ENCODE data around the gene ARL8B. TPM values are rescaled to one million over a fixed set of nuclear protein-coding genes. Genes with fewer than 3 reads are reported as not detected.

Gene ARL8B
- total RNA-seq, 1 donor from 2014 or later = 39.3 TPM

DNA sequence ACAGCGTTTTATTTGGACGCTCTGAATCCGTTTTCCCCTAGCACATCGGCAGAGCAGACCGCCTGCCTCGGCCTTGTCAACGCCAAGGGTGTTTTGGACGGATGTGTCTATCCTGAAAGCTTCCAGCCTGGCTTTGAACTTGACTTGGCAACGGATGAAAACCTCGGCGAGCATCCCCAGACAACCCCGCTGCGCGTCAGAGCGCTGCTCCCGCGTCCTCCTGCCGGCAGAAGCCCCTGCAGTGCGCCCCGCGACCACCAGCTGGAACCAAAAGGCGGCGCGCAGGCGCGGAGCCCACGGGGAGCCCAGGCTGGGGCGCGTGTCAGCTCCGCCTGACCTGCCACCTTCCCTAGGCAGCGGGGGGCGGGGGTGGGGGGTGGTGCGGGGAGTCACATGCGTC, 26.2 kb upstream of the ARL8B start:
- H3K9me3 Mint-ChIP-seq = no peaks in the 10 kb centered on the region
- TF ChIP-seq EZH2phosphoT487 (IDR thresholded peaks at IDR 0.05) (no peak), EZH2 (IDR thresholded peaks at IDR 0.05) (no peak)
- TF ChIP-seq, protein P1, sequence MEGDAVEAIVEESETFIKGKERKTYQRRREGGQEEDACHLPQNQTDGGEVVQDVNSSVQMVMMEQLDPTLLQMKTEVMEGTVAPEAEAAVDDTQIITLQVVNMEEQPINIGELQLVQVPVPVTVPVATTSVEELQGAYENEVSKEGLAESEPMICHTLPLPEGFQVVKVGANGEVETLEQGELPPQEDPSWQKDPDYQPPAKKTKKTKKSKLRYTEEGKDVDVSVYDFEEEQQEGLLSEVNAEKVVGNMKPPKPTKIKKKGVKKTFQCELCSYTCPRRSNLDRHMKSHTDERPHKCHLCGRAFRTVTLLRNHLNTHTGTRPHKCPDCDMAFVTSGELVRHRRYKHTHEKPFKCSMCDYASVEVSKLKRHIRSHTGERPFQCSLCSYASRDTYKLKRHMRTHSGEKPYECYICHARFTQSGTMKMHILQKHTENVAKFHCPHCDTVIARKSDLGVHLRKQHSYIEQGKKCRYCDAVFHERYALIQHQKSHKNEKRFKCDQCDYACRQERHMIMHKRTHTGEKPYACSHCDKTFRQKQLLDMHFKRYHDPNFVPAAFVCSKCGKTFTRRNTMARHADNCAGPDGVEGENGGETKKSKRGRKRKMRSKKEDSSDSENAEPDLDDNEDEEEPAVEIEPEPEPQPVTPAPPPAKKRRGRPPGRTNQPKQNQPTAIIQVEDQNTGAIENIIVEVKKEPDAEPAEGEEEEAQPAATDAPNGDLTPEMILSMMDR (IDR thresholded peaks at IDR 0.05) = peak; percentile 48
- no peak overlapping the region for H3K4me3 Mint-ChIP-seq
- H3K36me3 Mint-ChIP-seq = no peaks in the 10 kb centered on the region
- Histone ChIP-seq H3K36me3 (no peaks in the 10 kb centered on the region), H3K27ac (no peak overlapping the region), H3K79me2 (ENCODE audit: low read depth) (no peaks in the 10 kb centered on the region), H3K9me3 (ENCODE audit: low read depth) (no peaks in the 10 kb centered on the region), H3K27me3 (peaks cover 47% of the 10 kb centered on the region), H2AFZ (replicated peaks) (no peak overlapping the region), H3F3A (ENCODE audit: low read depth) (no peaks in the 10 kb centered on the region), H3K4me3 (peak overlapping the region; percentile 29), H3K4me1 (no peaks in the 10 kb centered on the region), H4K20me1 (ENCODE audit: low read depth) (no peaks in the 10 kb centered on the region), H3K4me2 (peak overlapping the region; percentile 75), H3K9ac (no peak overlapping the region)
- peaks cover 8% of the 10 kb centered on the region for H3K4me1 Mint-ChIP-seq
- H3K27ac Mint-ChIP-seq = no peak overlapping the region
- DNase-seq (ENCODE audit: low spot score) = peak; percentile 61
- H3K27me3 Mint-ChIP-seq (ENCODE audit: insufficient read depth, low read depth) = peaks cover 21% of the 10 kb centered on the region

DNA sequence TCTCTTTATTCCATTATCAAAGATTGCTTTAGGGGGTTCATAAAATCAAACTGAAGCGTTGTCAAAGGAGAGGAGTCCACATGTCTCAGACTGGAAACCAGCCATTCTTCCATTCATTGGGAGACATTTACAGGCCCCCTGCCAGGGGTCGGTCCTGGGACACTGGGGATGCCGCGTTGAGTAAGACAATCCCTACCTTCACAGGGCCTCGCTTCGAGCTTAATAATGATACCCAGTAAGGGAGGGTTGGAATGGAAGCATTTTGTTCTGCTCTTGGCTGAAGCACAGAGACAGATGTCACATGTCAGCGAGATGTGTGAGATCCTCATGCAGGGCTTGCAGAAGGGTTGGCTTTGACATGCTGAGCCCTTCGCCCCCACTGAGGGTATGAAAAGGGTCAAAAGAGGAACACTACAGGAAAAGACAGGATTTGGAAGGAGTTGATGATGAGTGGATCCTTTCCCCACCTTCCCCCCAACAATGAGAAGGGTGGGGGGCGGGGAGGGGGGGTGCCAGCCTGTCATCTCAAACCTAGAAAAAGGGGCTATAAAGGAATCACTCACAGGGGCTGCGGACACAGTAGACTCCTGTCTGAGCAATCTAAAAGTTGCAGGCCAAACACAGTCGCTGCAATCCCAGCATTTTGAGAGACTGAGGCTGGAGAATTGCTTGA, 25.6 kb upstream of the ARL8B start:
- H3K36me3 Mint-ChIP-seq = no peaks in the 10 kb centered on the region
- no peak overlapping the region for H2AFZ ChIP-seq (replicated peaks)

DNA sequence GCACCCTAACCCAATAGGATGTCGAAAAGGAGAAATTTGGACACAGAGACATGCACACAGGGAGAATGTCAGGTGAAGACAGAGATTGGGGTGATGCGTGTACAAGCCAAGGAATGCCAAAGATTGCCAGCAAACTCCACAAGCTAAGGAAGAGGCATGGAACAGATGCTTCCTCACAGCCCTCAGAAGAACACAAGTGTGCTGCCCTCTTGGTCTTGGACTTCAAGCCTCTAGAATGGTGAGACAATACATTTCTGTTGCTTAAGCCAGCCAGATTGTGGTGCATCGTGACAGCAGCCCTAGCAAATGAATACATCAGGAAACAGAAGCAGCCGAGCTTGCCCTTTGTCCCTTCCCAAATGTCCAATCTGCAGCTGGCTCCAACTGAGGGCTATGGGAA, 23.7 kb upstream of the ARL8B start:
- H3F3A ChIP-seq (ENCODE audit: low read depth) = no peaks in the 10 kb centered on the region
- H3K4me2 ChIP-seq = no peak overlapping the region
- no peaks in the 10 kb centered on the region for H3K36me3 Mint-ChIP-seq

More for the DNA sequence above, 25.6 kb upstream of the ARL8B start:
- DNase-seq (ENCODE audit: low spot score) = peak; percentile 7
- Histone ChIP-seq H3K27ac (no peak overlapping the region), H3K4me3 (peak overlapping the region; percentile 29), H3K9ac (no peak overlapping the region), H3K9me3 (ENCODE audit: low read depth) (no peaks in the 10 kb centered on the region), H3K4me2 (peak overlapping the region; percentile 75), H3F3A (ENCODE audit: low read depth) (no peaks in the 10 kb centered on the region), H4K20me1 (ENCODE audit: low read depth) (no peaks in the 10 kb centered on the region), H3K4me1 (no peaks in the 10 kb centered on the region), H3K79me2 (ENCODE audit: low read depth) (no peaks in the 10 kb centered on the region), H3K36me3 (no peaks in the 10 kb centered on the region), H3K27me3 (peaks cover 47% of the 10 kb centered on the region)
- Mint-ChIP-seq H3K4me3 (peak overlapping the region; percentile 21), H3K9me3 (no peaks in the 10 kb centered on the region), H3K27me3 (ENCODE audit: insufficient read depth, low read depth) (peaks cover 17% of the 10 kb centered on the region), H3K27ac (no peak overlapping the region), H3K4me1 (peaks cover 8% of the 10 kb centered on the region)
- TF ChIP-seq, protein P1 (IDR thresholded peaks at IDR 0.05) = no peak
- no peak for TF ChIP-seq EZH2phosphoT487 (IDR thresholded peaks at IDR 0.05)
- no peak for TF ChIP-seq EZH2 (IDR thresholded peaks at IDR 0.05)

More for the DNA sequence above, 23.7 kb upstream of the ARL8B start:
- Histone ChIP-seq H3K27me3 (peaks cover 47% of the 10 kb centered on the region), H3K9ac (no peak overlapping the region), H3K27ac (no peak overlapping the region), H3K4me1 (no peaks in the 10 kb centered on the region), H2AFZ (replicated peaks) (no peak overlapping the region), H3K4me3 (no peak overlapping the region), H4K20me1 (ENCODE audit: low read depth) (no peaks in the 10 kb centered on the region), H3K79me2 (ENCODE audit: low read depth) (no peaks in the 10 kb centered on the region), H3K9me3 (ENCODE audit: low read depth) (no peaks in the 10 kb centered on the region), H3K36me3 (no peaks in the 10 kb centered on the region)
- Mint-ChIP-seq H3K4me1 (peaks cover 8% of the 10 kb centered on the region), H3K4me3 (no peak overlapping the region), H3K27ac (no peak overlapping the region), H3K27me3 (ENCODE audit: insufficient read depth, low read depth) (peaks cover 14% of the 10 kb centered on the region), H3K9me3 (no peaks in the 10 kb centered on the region)
- no peak for DNase-seq (ENCODE audit: low spot score)
- TF ChIP-seq EZH2 (IDR thresholded peaks at IDR 0.05) = no peak
- no peak for TF ChIP-seq EZH2phosphoT487 (IDR thresholded peaks at IDR 0.05)
- TF ChIP-seq, protein P1 (IDR thresholded peaks at IDR 0.05) = no peak
